Caki2 (cell line): Measurements from ENCODE around the gene OBP2A. TPM values are rescaled to one million over a fixed set of nuclear protein-coding genes. Genes with fewer than 3 reads are reported as not detected.

Experiments used
- DNase-seq: peaks from one replicate; pipeline ENCODE4 v3.0.0-alpha.2; 2015; ENCODE audit warnings: low read depth
- in situ Hi-C: cut with HindIII; loops from 2 replicates; pipeline ENCODE4 v1.10.0; 2016; ENCODE audit warnings: low sequenced_read_pairs, low pct_unique_long_range_greater_than_20kb, mixed read lengths
- total RNA-seq: library from RNA; depleted of rRNA; stranded (reverse); fragments of >200 nt; shearing (Covaris generic); gene quantifications from 2 replicates; pipeline ENCODE4 v1.2.3, GENCODE V29; 2014; ENCODE audit warnings: low replicate concordance; rRNA removed

Gene OBP2A
- total RNA-seq, 1 experiment from 2014 or later, result not detected

DNA sequence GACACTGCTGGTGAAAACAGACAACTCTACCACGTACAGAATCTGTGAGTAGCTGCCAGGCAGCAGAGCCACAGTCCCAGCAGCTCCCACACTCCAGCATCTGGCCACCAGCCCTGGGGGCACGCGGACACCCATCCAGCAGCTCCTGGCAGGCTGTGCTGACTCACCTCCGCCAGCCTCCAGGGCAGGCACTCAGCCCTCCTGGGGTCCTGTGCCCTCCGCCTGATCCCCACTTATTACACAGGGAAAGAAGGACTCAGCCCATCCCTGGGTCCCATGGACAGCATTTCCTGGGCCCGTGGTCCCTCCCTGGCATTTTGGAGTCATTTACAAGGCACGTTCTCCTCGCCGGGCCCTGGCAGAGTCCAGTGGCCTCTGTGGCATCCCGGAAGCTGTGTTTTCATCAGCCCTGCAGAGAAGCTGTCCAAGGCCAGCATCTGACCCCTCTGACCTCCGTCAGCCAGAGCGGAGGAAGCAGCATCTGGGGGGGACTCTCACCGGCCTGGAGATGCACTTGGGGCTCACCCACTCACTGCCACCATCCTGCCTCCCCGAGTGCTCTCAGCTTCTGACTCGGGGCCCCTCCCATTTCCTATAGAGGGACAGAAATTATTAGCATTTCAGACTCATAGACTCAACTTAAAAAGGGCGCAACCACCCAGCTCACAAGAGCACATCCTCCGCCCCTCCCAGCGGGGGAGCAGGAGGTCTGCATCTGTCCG lies 37.2 kb downstream of the OBP2A start:
- in situ Hi-C loops, result no loop called here
- no peak for DNase-seq

DNA sequence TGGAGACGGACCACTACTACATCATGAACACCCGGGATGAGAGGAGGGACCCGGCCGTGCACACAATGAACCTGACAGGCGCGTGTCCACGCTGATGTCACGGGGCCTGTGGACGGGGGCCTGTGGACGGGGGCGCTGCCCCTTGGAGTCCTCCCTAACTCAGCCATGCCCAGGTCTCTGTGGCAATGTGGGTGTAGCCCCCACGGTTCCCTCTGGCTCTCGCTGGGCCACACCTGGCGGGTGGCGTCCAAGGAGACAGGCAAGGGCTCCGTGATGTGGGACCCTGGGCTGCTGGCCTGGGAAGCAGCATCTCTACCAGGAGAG lies 37.7 kb downstream of the OBP2A start:
- no peak for DNase-seq
- in situ Hi-C loops, result no loop called here

DNA sequence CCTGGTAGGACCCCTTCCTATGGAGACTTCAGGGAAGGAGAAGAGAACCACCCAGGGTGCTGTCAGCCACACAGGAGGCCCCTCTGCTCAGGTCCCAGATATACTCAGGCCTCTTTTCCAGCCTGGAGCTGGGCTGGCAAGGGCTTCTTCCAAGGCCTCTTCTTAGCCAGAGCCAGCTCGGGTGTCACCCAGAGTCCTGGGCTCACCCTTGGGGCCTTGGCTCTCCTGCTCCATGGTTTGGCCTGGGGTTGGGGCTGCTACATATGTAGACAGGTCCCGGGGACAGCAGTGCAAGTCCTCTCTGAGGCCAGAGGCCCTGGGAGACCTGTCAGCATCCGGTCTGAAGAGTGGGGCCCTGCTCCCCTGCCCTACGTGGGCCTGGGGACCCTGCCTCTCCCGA lies 38.4 kb downstream of the OBP2A start:
- in situ Hi-C loops, result no loop called here
- no peak for DNase-seq

DNA sequence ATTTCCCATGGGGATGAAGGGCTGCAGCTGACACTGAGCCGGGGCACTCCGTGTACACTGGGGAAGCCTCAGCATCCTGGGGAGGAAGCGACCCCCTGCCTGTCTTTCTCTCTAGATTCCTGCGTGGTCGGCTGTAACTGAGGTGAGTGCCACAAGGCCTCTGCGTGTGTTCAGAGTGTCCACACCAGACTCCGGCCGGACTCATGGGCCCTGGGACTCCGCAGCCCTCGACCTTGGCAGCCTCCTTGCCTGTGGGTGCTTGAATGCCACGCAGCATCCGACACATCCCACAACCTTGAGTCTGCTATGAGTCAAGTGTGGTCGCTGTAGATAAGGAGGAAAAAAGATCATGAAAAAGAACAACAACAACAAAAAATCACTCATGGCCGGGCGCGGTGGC lies 39.0 kb downstream of the OBP2A start:
- DNase-seq, result no peak

DNA sequence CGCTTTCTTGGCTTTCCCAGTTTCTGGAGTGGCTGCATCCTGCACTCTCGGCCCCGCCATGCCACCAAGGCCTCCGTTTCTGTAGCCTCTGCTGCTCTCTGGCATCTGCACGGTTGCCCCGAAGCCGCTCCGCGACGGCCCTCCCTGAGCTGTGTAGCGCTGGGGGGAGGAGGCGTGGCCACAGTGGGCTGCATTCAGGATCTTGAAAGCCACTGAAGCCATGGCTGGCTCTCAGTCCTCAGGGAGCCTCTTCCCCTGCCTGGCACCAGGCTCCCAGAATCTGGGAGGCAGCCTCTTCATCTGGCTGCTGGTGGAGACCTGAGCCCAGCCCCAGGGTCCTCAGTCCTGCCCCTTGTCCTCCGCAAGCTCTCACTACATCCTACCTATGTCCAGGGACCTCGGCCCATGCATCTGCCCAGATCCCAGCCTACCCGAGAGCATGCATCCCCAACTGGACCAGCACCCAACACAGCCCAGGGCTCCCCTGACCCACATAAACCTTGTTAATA lies 40.7 kb downstream of the OBP2A start:
- no peak for DNase-seq
- in situ Hi-C loops, result no loop called here

More for the DNA sequence above, 39.0 kb downstream of the OBP2A start:
- in situ Hi-C loops, result no loop called here

DNA sequence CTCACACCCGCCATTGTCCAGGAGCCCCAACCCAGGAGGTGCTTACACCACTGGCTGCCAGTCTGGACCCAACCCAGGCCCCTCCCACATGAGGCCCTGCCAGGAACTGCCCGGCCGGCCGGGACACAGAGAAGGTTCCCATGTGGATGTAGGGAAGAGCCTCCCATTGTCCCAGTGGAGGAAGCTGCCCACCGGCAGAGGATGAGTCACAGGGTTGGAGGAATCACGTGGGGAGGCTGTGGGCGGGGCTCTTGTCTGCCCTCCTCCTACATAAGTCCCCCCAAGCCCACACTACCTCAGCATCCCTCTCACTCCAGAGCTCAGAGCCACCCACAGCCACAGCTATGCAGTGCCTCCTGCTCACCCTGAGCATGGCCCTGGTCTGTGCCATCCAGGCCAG lies 41.7 kb downstream of the OBP2A start:
- DNase-seq, result no peak
- in situ Hi-C loops, result no loop called here

DNA sequence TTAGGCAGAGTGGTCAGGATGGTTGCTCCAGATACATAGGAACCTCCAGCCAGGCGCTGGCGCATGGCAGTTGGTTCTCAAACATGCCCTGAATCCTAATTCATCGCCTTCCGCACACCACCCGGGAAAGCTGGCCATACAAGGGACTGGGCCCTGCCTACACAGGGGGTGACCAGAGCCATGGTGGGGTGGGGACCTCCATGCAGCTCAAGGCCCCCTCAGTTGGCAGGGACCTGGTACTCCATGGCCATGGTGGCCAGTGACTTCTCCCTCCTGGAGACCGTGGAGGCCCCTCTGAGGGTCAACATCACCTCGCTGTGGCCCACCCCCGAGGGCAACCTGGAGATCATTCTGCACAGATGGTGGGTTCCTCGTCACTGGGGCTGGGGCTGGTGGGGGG lies 42.4 kb downstream of the OBP2A start:
- no peak for DNase-seq
- in situ Hi-C loops, result no loop called here

DNA sequence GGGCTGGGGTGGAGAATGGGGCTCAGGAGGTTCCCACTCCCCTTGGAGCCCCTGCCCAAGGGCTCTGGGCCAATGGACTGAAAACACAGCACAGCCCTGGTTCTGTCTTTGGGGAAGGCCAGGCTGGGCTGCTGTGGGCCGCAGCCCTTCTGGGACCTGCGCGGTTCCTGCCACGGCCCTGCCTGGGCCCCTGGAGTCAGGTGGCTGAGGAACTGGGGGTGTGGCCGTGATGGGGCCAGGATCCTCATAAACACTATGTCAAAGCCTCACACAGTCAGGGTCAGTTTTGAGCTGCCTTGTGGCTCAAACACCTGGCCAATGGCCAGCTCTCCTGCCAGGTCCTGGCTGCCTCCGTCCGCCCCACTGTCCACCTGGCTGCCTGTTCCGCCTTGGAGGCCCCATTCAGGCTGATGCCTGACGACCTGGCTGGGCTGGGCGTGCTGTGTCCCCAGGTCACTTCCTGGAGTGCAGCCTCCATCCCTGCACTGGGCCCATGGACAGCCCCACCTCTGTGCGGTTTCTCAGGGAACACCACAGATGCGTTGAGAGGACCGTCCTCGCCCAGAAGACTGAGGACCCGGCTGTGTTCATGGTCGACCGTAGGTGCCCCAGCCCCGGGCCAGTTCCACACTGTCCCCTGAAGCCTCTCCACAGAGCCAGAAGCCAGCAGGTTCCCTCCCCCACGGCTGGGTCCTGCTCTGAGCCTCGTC lies 43.1 kb downstream of the OBP2A start:
- in situ Hi-C loops, result no loop called here

DNA sequence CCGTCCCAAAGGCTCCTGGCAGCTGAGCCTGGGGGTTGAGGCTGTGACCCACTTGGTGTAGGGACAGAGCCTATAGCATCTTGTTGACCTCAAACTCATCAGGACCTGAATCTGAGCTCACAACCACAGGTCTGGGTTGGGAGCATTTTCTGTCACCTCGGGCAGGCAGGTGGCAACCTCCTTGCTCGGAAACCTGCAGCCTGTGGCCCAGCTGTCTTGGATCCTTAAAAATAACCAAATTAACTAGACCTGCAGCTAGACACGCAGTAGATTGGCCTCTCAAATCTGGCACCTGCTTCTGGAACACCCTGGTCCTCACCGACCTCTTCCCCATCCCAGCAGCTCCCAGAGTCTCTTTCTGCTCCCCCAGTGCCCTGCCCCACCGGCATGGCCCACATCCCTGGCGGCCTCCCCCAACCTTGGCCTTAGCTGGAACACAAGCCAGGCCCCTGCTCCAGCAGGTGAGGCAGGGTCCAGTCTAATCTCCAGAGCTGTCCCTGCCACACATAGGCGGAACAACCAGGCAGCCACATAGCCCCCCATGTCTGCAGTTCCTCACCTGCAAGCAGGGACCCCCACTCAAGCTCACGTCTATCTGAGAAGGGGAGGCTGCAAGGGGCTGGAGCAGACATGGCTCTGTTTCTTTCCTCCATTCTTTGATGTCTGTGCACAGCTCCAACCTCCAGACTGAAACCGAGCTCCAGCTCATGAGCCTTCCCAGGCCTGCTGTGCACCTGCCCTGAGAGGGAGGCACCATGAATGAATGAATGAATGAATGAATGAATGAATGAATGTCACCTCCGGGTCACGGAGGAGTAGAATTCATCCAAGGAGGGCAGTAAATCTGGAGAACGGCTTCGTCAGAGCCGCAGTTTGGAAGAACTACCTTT lies 43.9 kb downstream of the OBP2A start:
- in situ Hi-C loops, result no loop called here
- no peak for DNase-seq

More for the DNA sequence above, 43.1 kb downstream of the OBP2A start:
- no peak for DNase-seq

DNA sequence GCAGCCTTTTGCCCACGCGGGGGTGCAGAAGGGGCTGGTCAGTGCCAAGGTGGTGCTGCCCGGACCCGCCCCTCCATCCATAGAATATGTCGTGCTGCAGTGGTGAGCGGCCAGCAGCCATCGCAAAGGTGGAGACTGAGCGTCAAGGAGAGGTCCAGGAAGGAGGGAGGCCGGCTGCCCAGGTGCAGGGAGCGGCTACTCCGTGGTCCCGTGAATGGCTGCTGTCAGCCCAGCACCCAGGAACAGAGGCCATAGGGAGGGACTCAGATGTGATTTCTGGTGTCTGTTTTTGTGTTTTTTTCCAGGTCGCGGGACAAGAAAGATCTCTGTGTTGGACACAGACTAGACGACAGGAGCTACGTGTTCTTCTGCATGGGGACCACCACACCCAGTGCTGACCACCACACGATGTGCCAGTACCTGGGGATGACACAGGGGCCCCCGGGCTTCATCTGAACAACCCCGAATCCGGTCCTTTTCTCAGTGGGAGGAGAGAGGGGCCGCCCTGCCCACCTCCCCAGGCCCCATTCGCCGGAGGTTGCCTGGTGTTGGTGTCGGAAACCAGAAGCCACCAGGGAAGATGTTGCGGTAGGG lies 44.7 kb downstream of the OBP2A start:
- in situ Hi-C loops, result no loop called here
- no peak for DNase-seq

DNA sequence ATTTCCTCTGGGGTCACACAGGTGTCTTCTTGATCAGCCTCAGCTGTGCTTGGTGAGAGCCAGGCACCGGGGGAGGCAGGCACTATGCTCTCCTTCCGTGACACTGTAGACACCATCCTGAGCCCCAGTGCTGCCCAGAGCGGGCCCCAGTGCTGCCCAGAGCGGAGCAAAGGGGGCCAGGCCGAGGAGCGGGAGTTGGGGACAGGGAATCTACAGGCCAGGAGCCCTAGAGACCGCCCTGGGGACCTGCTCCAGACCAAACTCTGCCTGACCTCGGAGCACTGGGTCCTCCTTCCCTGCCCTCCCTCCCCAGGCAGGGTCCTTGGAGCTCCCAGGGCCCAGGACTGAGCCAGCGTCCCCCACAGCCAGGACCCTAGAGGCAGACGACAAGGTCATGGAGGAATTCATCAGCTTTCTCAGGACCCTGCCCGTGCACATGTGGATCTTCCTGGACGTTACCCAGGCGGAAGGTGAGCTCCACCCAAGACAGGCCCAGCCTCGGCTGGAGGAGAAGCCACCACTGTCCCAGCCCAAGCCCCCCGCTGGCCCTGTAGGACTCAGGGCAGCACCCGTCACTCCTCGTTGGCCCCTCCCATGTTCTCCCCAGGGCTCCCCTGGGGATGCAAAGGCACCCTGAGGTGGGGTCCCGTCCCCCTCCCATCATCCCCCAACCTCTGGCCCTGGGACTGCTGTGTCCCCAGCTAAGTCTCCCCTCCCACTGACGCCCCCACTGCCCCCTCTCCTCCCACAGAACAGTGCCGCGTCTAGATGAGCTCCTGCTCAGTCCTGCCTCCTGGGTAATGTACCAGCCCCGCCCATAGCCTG lies 45.8 kb downstream of the OBP2A start:
- in situ Hi-C loops, result no loop called here

DNA sequence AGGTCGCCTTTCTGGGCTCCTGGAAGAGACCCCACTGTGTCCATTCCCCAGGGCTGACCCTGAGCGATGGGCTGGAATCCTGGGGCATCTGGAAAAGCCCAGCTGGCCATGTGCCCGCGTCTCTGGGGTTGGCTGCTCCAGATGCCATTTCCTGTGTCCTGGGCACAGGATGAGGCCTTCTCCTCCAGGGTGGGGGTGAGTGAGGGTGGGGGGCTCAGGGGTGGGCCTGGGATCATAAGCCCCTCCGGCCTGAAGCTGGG lies 46.3 kb downstream of the OBP2A start:
- in situ Hi-C loops, result no loop called here
- no peak for DNase-seq

More for the DNA sequence above, 45.8 kb downstream of the OBP2A start:
- no peak for DNase-seq

DNA sequence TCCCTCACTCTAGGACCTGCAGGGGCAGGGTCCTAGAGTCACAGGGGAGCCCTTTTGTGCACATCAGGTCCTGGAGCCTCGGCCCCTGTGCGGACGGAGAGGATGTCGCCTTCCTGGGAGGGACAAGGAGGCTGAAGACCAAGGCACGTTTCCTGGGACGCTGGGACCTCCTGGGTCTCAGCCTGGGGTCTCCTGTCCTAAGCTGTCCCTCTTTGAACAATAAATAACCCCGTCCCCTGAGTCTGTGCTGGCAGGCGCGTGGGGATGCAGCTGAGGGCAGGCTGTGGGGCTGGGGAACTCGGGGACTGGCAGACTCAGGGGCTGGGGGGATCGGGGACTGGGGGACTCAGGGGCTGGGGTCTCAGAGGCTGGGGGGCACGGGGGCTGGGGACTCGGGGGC lies 46.7 kb downstream of the OBP2A start:
- no peak for DNase-seq
- in situ Hi-C loops, result no loop called here

DNA sequence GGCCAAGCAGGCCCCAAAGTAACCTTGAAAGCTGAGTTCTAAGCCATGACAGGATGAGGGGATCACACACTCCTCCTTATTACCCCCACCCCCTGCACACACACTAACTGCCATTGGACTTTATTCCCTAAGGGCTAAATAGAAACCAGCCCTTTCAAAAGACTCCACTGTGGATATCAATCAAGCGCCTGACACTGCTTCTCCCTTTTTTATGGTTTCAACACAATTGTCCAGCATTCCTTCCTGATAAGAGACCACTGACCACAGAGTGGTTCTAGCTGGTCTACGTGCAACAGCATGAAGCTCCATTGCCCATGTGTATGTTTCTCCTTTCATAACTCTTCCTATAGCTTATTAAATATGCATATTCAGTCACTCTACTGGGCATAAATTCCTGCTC lies 50.3 kb downstream of the OBP2A start:
- DNase-seq, result no peak
- in situ Hi-C loops, result no loop called here

Other genes starting within 250 kb of the OBP2A start
- gene PPP1R26, start 66.3 kb upstream of the OBP2A start, total RNA-seq, result 30.4 and 32.4 TPM in 2 replicates
- 30.9 and 50.6 TPM in 2 replicates for gene MRPS2, start 45.4 kb upstream of the OBP2A start, total RNA-seq
- gene LCN1, start 24.7 kb upstream of the OBP2A start, total RNA-seq, result not detected in 2 replicates
- gene PAEP, start 15.6 kb downstream of the OBP2A start, total RNA-seq, result not detected in 2 replicates
- gene GLT6D1, start 93.4 kb downstream of the OBP2A start, total RNA-seq, result not detected in 2 replicates
- not detected in 2 replicates for gene LCN9, start 117.2 kb downstream of the OBP2A start, total RNA-seq
- gene SOHLH1, start 153.4 kb downstream of the OBP2A start, total RNA-seq, result not detected in 2 replicates
- gene KCNT1, start 156.1 kb downstream of the OBP2A start, total RNA-seq, result not detected in 2 replicates